Measurements from ENCODE around the gene MFN1.

MFN1 gene

GRCh38 chr3:179323197-179324110 is 24.1 kb upstream of the MFN1 start:
- Mint-ChIP-seq H3K9me3 (no peaks in the 10 kb centered on the region), H3K27ac (peak overlapping the region; percentile 91), H3K4me3 (peak overlapping the region; percentile 90), H3K36me3 (ENCODE audit: low read depth) (peaks cover 45% of the 10 kb centered on the region), H3K27me3 (no peaks in the 10 kb centered on the region), H3K4me1 (ENCODE audit: low read depth) (peaks cover 32% of the 10 kb centered on the region)
- DNase-seq = peak; percentile 81

- H3K4me1 Mint-ChIP-seq (ENCODE audit: low read depth) = peaks cover 35% of the 10 kb centered on the region
- no peak for DNase-seq
- H3K36me3 Mint-ChIP-seq (ENCODE audit: low read depth) = peaks cover 52% of the 10 kb centered on the region
- peak overlapping the region; percentile 90 for H3K4me3 Mint-ChIP-seq
- H3K27me3 Mint-ChIP-seq = no peaks in the 10 kb centered on the region
- peak overlapping the region; percentile 91 for H3K27ac Mint-ChIP-seq
- H3K9me3 Mint-ChIP-seq = no peaks in the 10 kb centered on the region
These were observed 23.2 kb upstream of the MFN1 start for GRCh38 chr3:179324270-179324754.

GRCh38 chr3:179330438-179330837 is 17.1 kb upstream of the MFN1 start:
- H3K27ac Mint-ChIP-seq = peak overlapping the region; percentile 22
- H3K9me3 Mint-ChIP-seq = no peaks in the 10 kb centered on the region
- DNase-seq = no peak
- peaks cover 19% of the 10 kb centered on the region for H3K4me1 Mint-ChIP-seq (ENCODE audit: low read depth)
- no peaks in the 10 kb centered on the region for H3K27me3 Mint-ChIP-seq
- H3K36me3 Mint-ChIP-seq (ENCODE audit: low read depth) = peaks cover 89% of the 10 kb centered on the region
- no peak overlapping the region for H3K4me3 Mint-ChIP-seq

GRCh38 chr3:179332240-179332639 is 15.3 kb upstream of the MFN1 start:
- no peak for DNase-seq
- H3K4me1 Mint-ChIP-seq (ENCODE audit: low read depth) = peaks cover 16% of the 10 kb centered on the region
- peaks cover 92% of the 10 kb centered on the region for H3K36me3 Mint-ChIP-seq (ENCODE audit: low read depth)
- H3K27me3 Mint-ChIP-seq = no peaks in the 10 kb centered on the region
- no peak overlapping the region for H3K4me3 Mint-ChIP-seq
- H3K27ac Mint-ChIP-seq = no peak overlapping the region
- H3K9me3 Mint-ChIP-seq = no peaks in the 10 kb centered on the region

- Mint-ChIP-seq H3K9me3 (no peaks in the 10 kb centered on the region), H3K4me1 (ENCODE audit: low read depth) (peaks cover 14% of the 10 kb centered on the region), H3K27me3 (no peaks in the 10 kb centered on the region), H3K36me3 (ENCODE audit: low read depth) (peaks cover 93% of the 10 kb centered on the region), H3K4me3 (no peak overlapping the region), H3K27ac (no peak overlapping the region)
- no peak for DNase-seq
These were observed 14.4 kb upstream of the MFN1 start for GRCh38 chr3:179333084-179333483.

GRCh38 chr3:179336345-179336929 is 11.1 kb upstream of the MFN1 start:
- no peaks in the 10 kb centered on the region for H3K27me3 Mint-ChIP-seq
- H3K4me3 Mint-ChIP-seq = no peak overlapping the region
- no peak overlapping the region for H3K27ac Mint-ChIP-seq
- H3K36me3 Mint-ChIP-seq (ENCODE audit: low read depth) = peaks cover 74% of the 10 kb centered on the region
- H3K9me3 Mint-ChIP-seq = no peaks in the 10 kb centered on the region
- no peak for DNase-seq
- peaks cover 11% of the 10 kb centered on the region for H3K4me1 Mint-ChIP-seq (ENCODE audit: low read depth)

- Mint-ChIP-seq H3K4me3 (peak overlapping the region; percentile 98), H3K4me1 (ENCODE audit: low read depth) (peaks cover 25% of the 10 kb centered on the region), H3K27ac (peak overlapping the region; percentile 98), H3K27me3 (no peaks in the 10 kb centered on the region), H3K36me3 (ENCODE audit: low read depth) (peaks cover 50% of the 10 kb centered on the region), H3K9me3 (no peaks in the 10 kb centered on the region)
- no peak for DNase-seq
These were observed 960 bp downstream of the MFN1 start for GRCh38 chr3:179348325-179349013.

GRCh38 chr3:179355996-179356395 is 8.5 kb downstream of the MFN1 start:
- H3K27me3 Mint-ChIP-seq = no peaks in the 10 kb centered on the region
- no peak for DNase-seq
- H3K4me3 Mint-ChIP-seq = no peak overlapping the region
- H3K9me3 Mint-ChIP-seq = no peaks in the 10 kb centered on the region
- H3K4me1 Mint-ChIP-seq (ENCODE audit: low read depth) = peaks cover 25% of the 10 kb centered on the region
- H3K27ac Mint-ChIP-seq = peak overlapping the region; percentile 79
- peaks cover 91% of the 10 kb centered on the region for H3K36me3 Mint-ChIP-seq (ENCODE audit: low read depth)

- no peak for DNase-seq
- Mint-ChIP-seq H3K4me1 (ENCODE audit: low read depth) (no peaks in the 10 kb centered on the region), H3K36me3 (ENCODE audit: low read depth) (peaks cover 78% of the 10 kb centered on the region), H3K9me3 (no peaks in the 10 kb centered on the region), H3K27me3 (no peaks in the 10 kb centered on the region), H3K4me3 (no peak overlapping the region), H3K27ac (no peak overlapping the region)
These were observed 15.8 kb downstream of the MFN1 start for GRCh38 chr3:179363332-179363731.

GRCh38 chr3:179369621-179370020 is 22.1 kb downstream of the MFN1 start:
- H3K36me3 Mint-ChIP-seq (ENCODE audit: low read depth) = peaks cover 65% of the 10 kb centered on the region

GRCh38 chr3:179373938-179374337 is 26.4 kb downstream of the MFN1 start:
- no peaks in the 10 kb centered on the region for H3K4me1 Mint-ChIP-seq (ENCODE audit: low read depth)
- no peak for DNase-seq
- H3K27me3 Mint-ChIP-seq = no peaks in the 10 kb centered on the region

More at GRCh38 chr3:179369621-179370020, 22.1 kb downstream of the MFN1 start:
- H3K4me1 Mint-ChIP-seq (ENCODE audit: low read depth) = no peaks in the 10 kb centered on the region
- H3K27ac Mint-ChIP-seq = no peak overlapping the region
- H3K9me3 Mint-ChIP-seq = no peaks in the 10 kb centered on the region
- no peak for DNase-seq
- H3K4me3 Mint-ChIP-seq = no peak overlapping the region
- H3K27me3 Mint-ChIP-seq = no peaks in the 10 kb centered on the region

GRCh38 chr3:179375091-179375999 is 27.8 kb downstream of the MFN1 start:
- Mint-ChIP-seq H3K27me3 (no peaks in the 10 kb centered on the region), H3K36me3 (ENCODE audit: low read depth) (peaks cover 76% of the 10 kb centered on the region), H3K27ac (no peak overlapping the region), H3K4me1 (ENCODE audit: low read depth) (no peaks in the 10 kb centered on the region), H3K9me3 (no peaks in the 10 kb centered on the region), H3K4me3 (no peak overlapping the region)
- no peak for DNase-seq

More at GRCh38 chr3:179373938-179374337, 26.4 kb downstream of the MFN1 start:
- peaks cover 67% of the 10 kb centered on the region for H3K36me3 Mint-ChIP-seq (ENCODE audit: low read depth)
- H3K9me3 Mint-ChIP-seq = no peaks in the 10 kb centered on the region
- H3K27ac Mint-ChIP-seq = no peak overlapping the region
- H3K4me3 Mint-ChIP-seq = no peak overlapping the region

- Mint-ChIP-seq H3K9me3 (no peaks in the 10 kb centered on the region), H3K36me3 (ENCODE audit: low read depth) (peaks cover 76% of the 10 kb centered on the region), H3K4me3 (no peak overlapping the region), H3K27me3 (no peaks in the 10 kb centered on the region), H3K4me1 (ENCODE audit: low read depth) (no peaks in the 10 kb centered on the region), H3K27ac (no peak overlapping the region)
- DNase-seq = no peak
These were observed 29.0 kb downstream of the MFN1 start for GRCh38 chr3:179376474-179376873.

- Mint-ChIP-seq H3K27ac (no peak overlapping the region), H3K27me3 (no peaks in the 10 kb centered on the region), H3K36me3 (ENCODE audit: low read depth) (peaks cover 79% of the 10 kb centered on the region), H3K4me3 (no peak overlapping the region), H3K9me3 (no peaks in the 10 kb centered on the region), H3K4me1 (ENCODE audit: low read depth) (no peaks in the 10 kb centered on the region)
- no peak for DNase-seq
These were observed 44.4 kb downstream of the MFN1 start for GRCh38 chr3:179391906-179392305.

All from activated T-cell treated with anti-CD3 and anti-CD28 coated beads, Interleukin-2, amount 50 U/mL, for 24 hours (primary cell).